Left ventricle myocardium superior (tissue), 1 donor: ENCODE data around the gene MSL3. TPM values are rescaled to one million over a fixed set of nuclear protein-coding genes. Genes with fewer than 3 reads are reported as not detected.

ENCODE experiments used
- ATAC-seq: fragments of 200-7000 bp; cut with Tn5 transposase; one replicate; pipeline ENCODE4 v1.9.1; 2020; ENCODE audit warnings: mild to moderate bottlenecking, moderate library complexity
- DNase-seq: peaks from one replicate; pipeline ENCODE4 v3.0.0-alpha.2; 2020
- intact Hi-C: fragments of 100-400 bp; cut with micrococcal nuclease; formaldehyde crosslinking; loops from one replicate; pipeline ENCODE4 v1.11.0; 2022
- long read RNA-seq: library from polyadenylated mRNA; unstranded; transcript quantifications from one replicate; pipeline ENCODE4 v2.0.0, GENCODE V29; 2021
- total RNA-seq: library from RNA; stranded (reverse); fragmentation: NEBNext Ultra II Directional; extraction: Animal tissue kit (Norgen Biotek cat#: 25700); gene quantifications from one replicate; pipeline ENCODE4 v1.2.1, GENCODE V29; 2021
- donor health status: DM: no; HTN: yes; CAD: no; lungs with severe emphysema.

MSL3 gene, protein sequence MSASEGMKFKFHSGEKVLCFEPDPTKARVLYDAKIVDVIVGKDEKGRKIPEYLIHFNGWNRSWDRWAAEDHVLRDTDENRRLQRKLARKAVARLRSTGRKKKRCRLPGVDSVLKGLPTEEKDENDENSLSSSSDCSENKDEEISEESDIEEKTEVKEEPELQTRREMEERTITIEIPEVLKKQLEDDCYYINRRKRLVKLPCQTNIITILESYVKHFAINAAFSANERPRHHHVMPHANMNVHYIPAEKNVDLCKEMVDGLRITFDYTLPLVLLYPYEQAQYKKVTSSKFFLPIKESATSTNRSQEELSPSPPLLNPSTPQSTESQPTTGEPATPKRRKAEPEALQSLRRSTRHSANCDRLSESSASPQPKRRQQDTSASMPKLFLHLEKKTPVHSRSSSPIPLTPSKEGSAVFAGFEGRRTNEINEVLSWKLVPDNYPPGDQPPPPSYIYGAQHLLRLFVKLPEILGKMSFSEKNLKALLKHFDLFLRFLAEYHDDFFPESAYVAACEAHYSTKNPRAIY
- 12.2 TPM for total RNA-seq
- long read RNA-seq, partial matches to known transcripts, result 1 of 11 reads
- long read RNA-seq, other reads (novel, unspliced or antisense), result 0 of 11 reads

DNA sequence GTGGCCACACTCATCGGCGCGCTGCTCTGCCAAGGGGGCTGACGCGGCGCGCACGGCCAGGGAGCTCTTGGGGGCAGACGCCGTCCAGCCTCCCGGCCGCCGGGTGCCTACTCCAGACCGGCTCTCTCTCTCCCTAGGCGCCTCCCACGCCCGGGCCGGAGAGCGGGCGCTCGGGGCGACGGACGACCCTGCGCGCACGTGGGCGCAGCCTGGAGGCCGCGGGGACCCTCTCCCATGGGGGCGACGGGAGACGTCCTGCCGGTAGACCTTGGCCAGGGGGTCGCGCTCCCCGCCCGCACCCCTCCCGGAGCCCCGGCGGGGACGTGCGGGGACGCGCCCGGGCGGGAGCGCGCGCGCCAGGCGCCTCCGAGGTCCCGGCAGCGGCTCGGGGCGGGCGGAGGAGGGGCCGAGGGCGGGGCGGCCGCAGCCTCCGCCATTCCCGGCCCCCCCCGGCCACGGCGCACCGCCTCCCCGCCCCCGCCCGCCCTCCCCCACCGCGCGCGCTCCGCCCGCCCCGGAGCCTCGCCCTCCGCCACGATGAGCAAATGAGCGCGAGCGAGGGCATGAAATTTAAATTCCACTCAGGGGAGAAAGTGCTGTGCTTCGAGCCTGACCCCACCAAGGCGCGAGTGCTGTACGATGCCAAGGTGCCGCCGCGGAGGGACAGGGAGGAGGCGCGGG is at the start of gene MSL3:
TSS of gene MSL3 (plus strand) at position 519 of the 681 bp plus-strand sequence. CDS start at position 546, 27 bp downstream.
- ATAC-seq (peak; percentile 77), DNase-seq (peak; percentile 79)
- intact Hi-C loops, result no loop called here

DNA sequence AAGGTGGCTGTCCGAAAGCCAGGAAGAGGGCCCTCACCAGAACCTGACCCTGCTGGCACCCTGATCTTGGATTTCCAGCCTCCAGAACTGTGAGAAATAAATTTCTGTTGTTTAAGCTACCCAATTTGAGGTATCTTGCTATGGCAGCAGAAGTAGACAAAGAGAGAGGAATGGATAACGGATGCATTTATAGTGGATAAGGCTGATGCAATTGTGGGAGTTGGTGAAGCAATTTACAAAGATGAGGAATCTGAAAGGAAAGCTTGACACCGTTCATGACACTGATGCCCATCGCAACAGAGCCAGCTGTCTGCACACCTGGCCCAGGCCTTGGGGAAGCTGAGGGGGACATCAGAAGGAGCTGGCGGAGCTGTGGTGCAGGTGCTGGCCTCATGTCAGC is 35.7 kb upstream of the MSL3 start:
- intact Hi-C loops, result loop anchor here (5.0 kb wide), 1 partner anchor 190 kb away; no protein-coding TSS in a partner anchor
- no peak for ATAC-seq

DNA sequence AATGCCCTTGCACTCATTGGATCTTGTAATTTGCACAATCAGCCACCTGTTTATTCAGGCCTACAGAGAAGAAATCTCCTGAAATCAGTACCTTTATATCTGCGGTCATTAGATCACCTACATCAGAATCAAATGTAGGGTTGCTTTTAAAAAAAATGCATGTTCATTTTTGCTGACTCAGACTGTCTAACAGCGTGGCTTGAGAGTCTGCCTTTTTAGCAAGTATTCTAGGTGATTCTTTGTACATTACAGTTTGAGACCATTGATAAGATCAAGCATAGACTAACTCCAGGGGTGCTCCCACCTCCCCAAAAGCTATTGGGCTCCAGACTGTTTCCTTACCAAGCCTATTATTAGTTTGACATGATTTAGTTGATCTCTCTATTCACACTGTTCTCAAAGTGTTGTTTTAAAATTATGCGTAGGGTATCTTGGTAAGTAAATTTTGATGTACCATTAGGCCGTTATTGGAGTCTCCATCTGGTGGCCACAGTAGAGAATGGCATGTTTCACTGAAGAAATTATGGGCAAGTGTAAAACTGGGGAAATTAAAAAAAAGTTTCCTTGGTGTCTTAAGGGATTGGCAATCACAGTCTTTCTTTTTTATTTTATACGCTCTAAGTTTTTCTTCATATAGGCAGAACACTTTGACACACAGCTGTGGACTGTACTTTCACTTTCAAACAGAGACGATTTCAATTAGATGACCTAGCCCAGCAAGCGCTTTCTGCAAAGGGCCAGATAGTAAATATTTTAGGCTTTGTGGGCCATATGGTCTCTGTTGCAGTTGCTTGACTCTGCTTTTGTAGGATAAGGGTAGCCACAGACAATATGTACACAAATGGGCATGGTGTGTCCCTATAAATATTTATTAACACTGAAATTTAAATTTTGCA is 33.7 kb upstream of the MSL3 start:
- ATAC-seq (peak; percentile 29), DNase-seq (no peak)
- intact Hi-C loops, result loop anchor here (5.0 kb wide), 1 partner anchor 192 kb away; no protein-coding TSS in a partner anchor

More for the DNA sequence above, 35.7 kb upstream of the MSL3 start:
- no peak for DNase-seq

DNA sequence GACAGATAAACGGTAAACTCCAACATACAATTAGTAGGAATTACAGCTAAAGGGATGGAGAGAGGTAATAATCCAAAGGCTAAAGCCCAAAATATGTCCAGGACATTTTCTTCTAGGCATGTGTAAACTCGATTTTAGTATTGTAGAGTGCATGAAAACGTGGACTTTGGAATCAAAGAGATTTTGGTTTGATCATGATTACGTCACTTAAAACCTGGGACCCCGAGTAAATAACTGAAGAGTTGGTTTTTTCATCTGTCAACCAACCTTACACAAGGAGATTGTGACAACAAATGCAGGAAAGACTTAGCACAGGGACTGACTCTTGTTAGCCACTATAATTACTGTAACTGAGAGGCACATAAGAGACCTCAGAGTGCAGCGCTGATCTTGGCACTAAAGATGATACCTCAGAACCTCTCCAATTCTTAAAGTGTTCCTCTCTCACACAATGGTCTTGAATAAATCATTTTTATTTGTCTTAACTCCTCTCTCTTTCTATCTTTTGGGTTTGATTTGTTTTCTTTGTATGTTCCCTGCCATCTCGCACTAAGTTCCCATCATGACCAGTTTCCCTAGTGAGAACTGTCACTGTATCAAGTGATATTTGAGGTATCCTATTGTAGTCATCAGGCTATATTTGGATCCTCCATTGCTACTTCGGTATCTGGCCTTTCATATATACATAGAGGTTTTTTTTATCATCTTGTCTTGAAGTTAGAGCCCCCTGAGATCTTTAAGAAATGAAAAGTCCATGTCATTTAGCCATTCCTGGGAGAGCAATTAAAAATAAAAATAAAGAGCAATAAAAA is 32.2 kb upstream of the MSL3 start:
- intact Hi-C loops, result no loop called here
- ATAC-seq, result no peak
- DNase-seq, result no peak

DNA sequence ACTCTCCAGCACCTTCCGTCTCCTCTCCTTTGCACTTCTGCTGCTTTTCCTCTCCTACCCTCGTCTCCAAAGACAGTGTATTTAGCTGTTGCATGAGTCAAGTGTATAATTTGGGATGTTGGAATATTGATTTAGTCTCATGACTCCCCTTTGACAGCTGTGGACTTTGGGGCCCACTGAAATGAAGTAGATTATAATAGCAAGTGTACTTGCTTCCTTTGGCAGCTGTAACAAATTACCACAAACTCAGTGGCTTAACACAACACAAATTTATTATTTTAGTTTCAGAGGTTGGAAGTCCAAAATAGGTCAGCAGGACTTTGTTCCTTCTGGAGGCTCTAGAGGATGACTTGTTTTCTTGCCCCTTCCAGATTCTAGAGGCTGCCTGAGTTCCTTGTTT is 29.5 kb upstream of the MSL3 start:
- intact Hi-C loops, result no loop called here
- no peak for ATAC-seq
- DNase-seq, result no peak

DNA sequence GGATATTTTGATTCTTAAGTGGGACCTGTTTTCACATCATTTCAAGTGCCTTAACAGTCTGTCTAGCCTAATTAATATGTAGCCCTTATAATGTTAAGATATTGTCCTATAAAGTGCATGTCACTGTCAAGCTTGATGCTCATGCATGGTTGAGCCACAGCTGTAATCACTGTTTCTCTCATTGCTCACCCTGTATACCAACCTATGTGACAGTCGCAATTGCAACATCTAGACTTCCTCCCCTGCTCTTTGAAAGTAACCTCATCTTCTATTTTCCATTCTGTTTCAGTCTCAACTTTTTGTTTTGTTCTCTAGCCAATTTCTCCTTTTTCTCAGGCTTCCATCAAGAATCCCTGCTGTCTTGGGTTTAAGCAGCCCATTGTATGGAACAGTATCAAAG is 24.4 kb upstream of the MSL3 start:
- DNase-seq (no peak), ATAC-seq (no peak)
- intact Hi-C loops, result no loop called here

DNA sequence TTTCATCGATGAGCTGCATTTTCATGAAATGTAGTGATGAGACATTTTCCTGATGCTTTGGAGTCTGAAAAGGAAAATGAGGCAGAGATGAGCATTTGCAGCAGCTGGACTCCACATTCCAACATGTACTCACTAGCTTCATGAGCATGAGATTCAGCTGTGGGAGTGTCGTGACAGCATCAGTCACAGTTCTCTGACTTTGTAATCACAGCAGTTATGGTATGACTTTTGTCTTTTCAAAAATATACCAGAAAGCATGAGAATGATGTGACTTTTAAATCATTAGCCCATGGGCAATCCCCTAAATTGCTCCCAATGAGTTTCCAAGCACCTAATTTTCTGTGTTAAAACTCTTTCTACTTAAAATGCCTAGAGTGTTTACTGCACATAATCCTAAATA is 18.3 kb upstream of the MSL3 start:
- no peak for ATAC-seq
- intact Hi-C loops, result no loop called here

DNA sequence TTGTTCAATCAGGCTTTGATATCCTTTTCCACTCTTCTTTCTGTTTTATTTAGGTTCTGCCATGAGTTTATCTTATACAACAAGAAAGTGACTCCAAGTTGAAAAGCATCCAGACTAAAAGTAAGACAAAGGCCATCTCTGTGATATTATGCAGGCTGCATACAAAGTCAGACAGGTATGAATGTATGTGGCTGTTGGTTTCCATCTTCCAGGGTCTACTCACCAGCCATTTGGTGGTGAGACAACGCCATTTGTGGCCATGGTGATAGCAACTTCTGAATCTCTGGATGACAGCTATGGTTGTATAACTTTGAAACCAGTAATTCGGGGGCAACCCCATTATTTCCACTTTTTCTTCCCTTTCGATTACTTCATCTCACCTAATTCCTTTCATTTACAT is 17.2 kb upstream of the MSL3 start:
- ATAC-seq (no peak), DNase-seq (no peak)
- intact Hi-C loops, result no loop called here

More for the DNA sequence above, 18.3 kb upstream of the MSL3 start:
- DNase-seq, result no peak

DNA sequence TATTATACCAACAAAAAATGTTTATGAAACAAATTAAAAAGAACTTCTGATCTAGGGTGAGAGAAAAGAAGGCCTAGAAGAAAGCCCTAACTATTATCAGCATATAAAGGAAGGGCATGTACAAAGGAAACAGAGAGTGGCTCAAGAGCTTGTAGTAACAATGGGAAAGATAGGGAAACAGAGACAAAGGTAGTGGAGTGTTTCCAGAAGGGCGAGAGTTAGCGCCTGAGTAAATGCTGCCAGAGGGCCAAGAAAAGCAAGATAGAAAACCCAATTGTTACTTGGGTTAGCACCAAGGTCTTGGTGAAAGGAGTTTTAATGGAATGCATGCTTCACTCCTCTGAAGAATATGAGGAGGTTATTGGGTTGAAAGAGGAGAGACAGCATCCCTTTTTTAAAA is 16.5 kb upstream of the MSL3 start:
- no peak for DNase-seq
- intact Hi-C loops, result no loop called here
- no peak for ATAC-seq

DNA sequence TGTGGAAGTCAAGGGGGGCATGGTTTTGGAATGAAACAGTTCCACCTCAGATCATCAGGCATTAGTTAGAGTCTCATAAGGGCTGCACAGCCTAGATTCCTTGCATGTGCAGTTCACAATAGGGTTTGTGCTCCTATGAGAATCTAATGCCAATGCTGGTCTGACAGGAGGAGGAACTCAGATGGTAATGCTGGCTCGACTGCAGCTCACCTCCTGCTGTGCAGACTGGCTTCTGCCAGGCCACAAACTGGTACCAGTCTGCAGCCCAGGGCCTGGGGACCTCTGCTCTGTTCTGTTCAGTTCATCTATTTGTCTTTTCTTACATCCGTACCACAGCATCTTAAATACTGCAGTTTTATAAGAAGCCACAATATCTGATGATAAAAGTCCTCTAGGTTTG is 12.2 kb upstream of the MSL3 start:
- intact Hi-C loops, result no loop called here
- DNase-seq (no peak), ATAC-seq (no peak)

DNA sequence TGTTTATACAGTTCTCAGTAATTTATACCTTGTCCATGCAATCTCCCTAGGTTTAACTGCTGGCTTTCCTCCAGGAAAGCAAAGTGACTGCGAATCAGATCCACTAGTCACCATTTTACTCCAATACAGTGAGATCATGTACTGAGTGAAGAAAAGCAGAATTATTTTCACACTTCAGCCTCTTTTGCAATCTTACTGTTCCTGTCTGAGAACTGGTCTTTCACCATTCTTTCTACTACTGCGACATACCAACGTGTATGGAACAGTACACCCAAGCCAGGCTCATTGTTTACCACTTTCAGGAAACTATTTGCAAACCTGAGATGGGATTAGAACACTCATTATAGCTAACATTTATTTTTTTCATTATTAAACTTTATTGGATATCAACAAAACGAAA is 8.0 kb upstream of the MSL3 start:
- intact Hi-C loops, result no loop called here
- DNase-seq, result no peak
- ATAC-seq, result no peak

DNA sequence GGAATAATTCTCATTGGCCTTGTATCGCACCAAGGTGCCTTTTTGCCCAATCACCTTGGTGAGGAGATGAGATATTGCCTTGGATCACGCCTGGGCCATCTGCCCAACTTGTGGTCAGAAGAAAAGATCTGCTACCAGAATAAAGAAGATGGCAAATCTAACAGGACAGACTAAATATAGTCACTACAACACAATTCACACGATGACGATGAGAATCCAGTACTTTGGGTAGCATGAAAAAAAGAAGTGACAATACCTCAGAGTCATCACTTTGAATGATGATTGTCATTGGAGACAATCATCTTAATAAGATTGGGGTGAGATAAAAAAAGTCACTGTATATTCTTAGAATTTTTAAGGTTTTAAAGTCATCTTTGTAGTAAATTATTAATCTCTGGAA is 7.3 kb upstream of the MSL3 start:
- no peak for ATAC-seq
- intact Hi-C loops, result no loop called here
- no peak for DNase-seq

DNA sequence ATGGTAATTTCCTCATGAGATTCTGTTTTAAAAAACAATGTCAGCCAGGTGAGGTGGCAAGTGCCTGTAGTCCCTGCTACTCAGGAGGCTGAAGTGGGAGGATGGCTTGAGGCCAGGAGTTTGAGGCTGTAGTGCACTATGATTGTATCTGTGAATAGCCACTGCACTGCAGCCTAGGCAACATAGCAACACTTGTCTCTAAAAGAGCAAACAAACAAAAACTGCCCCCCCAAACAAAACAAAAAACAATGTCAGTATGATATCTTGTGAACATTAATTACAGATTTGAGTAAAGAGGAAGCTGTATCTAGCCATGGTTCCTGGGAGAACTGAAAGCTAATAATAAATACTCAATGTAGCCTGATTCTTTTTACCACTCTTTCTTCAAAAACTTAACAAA is 6.8 kb upstream of the MSL3 start:
- DNase-seq (no peak), ATAC-seq (no peak)
- intact Hi-C loops, result no loop called here

DNA sequence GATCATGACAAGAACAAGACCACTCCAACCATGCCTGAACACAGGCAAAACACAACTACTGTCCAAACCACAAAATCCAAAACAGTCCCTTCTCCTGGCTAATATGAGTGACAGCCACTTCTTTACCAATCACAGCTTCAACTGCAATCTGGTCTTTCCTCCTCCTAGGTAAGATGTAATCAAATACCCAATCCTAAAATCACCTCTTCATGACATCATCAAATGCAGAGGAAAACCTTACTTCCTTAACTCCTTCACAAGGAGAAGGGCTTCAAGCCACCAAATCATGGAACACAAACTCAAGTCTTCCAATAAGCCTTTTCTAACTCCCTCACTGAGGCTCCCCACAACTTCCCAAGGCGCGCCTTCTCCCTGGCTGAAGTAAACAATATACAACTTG is 4.4 kb upstream of the MSL3 start:
- ATAC-seq (no peak), DNase-seq (no peak)
- intact Hi-C loops, result no loop called here

DNA sequence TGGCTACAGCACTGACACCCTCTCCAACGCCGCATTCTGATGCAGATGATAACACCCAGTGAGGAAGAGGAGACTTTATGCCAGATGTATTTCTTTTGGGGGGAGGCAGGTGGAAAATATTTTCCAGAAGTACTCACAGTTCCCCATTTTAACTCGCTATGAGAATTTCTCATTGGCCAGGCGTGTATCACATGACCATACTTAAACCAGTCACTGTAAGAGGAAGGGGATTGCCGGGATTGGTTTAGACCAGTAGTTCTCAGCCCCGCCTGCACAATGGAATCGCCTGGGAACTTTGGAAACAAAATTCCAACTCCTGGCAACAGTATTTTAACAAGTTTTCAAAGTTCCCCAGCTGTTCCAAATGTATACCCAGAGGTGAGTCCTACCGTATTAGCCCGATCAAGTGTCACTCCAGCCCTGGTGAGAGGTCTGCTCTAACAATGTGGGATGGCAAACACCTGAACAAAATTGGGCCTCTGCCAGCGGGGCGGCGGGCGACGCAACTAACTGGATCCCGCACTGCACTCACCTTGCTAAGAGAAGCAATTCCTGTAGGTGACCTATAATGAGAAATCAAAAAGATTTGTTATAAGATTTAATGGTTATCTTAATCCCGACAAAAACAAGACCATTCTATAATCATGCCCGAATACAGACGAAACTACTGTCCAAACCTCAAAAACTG is 2.9 kb upstream of the MSL3 start:
- no peak for ATAC-seq
- no peak for DNase-seq
- intact Hi-C loops, result no loop called here

DNA sequence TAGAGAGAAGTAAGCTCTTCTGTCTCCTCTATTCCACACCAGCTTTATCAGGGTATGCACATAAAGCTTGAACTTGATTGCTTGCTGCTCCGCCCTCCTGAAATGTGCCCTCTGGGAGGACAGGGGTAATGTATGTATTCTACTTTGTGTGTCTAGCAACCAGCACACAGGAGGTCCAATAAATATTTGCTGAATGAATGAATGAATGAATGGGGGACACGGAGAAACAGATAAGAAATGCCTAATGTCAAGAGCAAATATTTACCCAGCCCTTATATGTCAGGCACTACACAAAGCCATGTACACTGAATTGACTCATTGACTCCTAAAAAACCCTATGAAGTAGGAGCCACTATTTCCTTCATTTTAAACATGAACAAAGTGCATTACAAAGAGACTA is 2.3 kb upstream of the MSL3 start:
- intact Hi-C loops, result no loop called here
- no peak for ATAC-seq
- no peak for DNase-seq

DNA sequence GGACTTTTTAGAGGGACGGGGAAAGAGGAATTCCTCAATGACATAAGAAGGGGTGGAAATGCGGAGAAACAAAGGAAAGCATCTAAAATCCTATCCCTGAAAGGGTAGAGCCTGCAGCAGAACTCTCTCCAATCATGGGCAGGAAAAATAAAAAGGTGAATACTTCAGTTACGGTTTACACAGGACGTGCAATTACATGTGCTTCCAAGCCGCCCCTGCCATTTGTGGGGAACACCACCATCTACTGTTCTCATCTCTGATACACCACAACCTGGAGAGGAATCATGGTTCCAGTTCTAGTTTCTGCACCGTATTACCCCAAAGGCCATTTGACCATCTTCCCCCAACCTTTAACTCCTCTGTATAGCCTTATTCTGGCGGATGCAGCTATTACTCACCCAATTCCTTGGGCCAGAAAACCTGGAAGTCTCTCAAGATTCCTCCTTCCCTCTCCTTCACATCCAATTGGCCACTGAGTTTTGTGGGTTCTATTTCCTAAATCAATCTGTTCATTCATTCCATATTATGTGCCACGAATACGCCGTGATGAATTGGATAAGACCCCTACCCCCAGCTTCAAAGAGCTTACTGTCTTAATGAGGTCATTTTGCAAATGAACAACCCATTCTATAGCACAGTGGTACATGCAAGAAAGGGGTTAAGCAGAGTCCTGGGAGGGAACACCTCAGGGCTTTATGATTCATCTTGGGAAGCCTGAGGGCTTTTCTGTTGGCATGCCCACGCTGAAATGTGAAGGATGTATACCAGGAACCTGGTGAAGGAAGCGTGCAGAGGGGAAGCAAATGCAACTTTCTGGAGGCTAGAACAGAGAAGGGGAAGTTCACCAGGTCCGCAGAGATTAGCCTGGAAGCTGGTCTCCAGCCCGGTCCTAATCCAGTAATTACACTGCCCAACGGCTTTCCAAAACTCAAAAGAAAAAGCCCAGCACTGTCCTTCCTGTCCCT is 1.4 kb upstream of the MSL3 start:
- ATAC-seq, result no peak
- DNase-seq, result no peak
- intact Hi-C loops, result no loop called here
